ENCODE data around the gene IFITM5.

DNA sequence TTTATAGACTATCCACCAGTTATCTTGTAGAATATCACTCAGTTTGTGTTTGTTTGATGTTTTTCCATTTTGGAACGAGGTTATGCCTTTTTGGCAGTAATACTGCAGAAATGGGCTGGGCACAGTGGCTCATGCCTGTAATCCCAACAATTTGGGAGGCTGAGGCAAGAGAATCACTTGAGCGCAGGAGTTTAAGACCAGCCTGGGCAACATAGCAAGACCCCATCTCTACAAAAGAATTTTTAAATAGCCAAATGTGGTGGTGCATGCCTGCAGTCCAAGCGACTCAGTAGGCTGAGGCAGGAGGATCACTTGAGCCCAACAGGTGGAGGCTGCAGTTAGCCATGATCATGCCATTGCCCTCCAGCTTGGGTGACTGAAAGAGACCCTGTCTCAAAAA, 47.2 kb upstream of the IFITM5 start:
- no peak for TF ChIP-seq POLR2A (IDR thresholded peaks at IDR 0.05; ENCODE audit: extremely low read depth, insufficient read length)
- TF ChIP-seq, protein P1, sequence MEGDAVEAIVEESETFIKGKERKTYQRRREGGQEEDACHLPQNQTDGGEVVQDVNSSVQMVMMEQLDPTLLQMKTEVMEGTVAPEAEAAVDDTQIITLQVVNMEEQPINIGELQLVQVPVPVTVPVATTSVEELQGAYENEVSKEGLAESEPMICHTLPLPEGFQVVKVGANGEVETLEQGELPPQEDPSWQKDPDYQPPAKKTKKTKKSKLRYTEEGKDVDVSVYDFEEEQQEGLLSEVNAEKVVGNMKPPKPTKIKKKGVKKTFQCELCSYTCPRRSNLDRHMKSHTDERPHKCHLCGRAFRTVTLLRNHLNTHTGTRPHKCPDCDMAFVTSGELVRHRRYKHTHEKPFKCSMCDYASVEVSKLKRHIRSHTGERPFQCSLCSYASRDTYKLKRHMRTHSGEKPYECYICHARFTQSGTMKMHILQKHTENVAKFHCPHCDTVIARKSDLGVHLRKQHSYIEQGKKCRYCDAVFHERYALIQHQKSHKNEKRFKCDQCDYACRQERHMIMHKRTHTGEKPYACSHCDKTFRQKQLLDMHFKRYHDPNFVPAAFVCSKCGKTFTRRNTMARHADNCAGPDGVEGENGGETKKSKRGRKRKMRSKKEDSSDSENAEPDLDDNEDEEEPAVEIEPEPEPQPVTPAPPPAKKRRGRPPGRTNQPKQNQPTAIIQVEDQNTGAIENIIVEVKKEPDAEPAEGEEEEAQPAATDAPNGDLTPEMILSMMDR (IDR thresholded peaks at IDR 0.05; ENCODE audit: low read depth, low read length) = no peak
- TF ChIP-seq, protein P2, sequence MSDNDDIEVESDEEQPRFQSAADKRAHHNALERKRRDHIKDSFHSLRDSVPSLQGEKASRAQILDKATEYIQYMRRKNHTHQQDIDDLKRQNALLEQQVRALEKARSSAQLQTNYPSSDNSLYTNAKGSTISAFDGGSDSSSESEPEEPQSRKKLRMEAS (IDR thresholded peaks at IDR 0.05; ENCODE audit: low read depth, low read length) = no peak
